Right lobe of liver (tissue), 4 donors: ENCODE measurements around the gene CACNA1B.

Experiments used
- CTCF ChIP-seq, 4 donors: fragments of 200-600 bp in 3 of 4; fragments of 450-650 bp in 1 of 4; IDR thresholded peaks; one replicate each; pipeline versions ENCODE4 v1.5.1 to v1.8.0; 2016 to 2022; ENCODE audit warnings: antibody characterized with exemption in 4 of 4, mild to moderate bottlenecking in 2 of 4
- POLR2A ChIP-seq: fragments of 450-650 bp; IDR thresholded peaks from one replicate; pipeline ENCODE4 v1.6.1; 2017; ENCODE audit warnings: antibody characterized with exemption, mild to moderate bottlenecking
- donor health status: DM: no; HTN: no; CAD: no.
- donor health status: DM: no; HTN: no; CAD: no.
- donor health status: DM: no; HTN: yes; CAD: no.

DNA sequence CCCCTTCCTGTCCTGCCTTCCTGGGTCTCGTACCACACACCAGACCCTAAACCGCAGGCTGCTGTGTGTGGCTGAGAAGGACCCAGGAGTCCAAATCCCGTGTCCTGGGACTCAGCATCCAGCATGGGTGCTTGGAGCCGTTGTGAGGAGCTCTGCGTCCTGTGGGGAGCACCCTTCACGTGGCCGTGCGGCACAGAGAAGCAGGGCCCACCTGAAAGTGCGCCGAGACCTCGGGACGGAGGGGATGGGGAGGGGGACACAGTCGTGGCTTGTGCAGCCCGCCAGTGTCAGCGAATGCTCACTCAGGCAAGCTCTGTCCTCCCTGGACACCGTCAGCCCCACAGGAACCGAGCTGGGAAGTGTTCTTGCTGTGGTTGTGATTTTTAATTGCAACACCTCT, 244.6 kb downstream of the CACNA1B start:
- TF ChIP-seq CTCF (IDR thresholded peaks at IDR 0.05), result no peak
- TF ChIP-seq POLR2A, result no peak
